Fibroblast of skin of abdomen (primary cell): ENCODE measurements around the gene ARL2.

Experiments
- DNase-seq: peaks from one replicate; pipeline ENCODE4 v3.0.0-alpha.2; 2013

Gene ARL2

GRCh38 chr11:65047581-65048422 is 33.8 kb downstream of the ARL2 start:
- peak; percentile 14 for DNase-seq

- DNase-seq = no peak
Measured at GRCh38 chr11:65051398-65051858, 37.5 kb downstream of the ARL2 start.

- no peak for DNase-seq
Measured at GRCh38 chr11:65053827-65054508, 40.0 kb downstream of the ARL2 start.

GRCh38 chr11:65055538-65055937 is 41.6 kb downstream of the ARL2 start:
- DNase-seq = no peak

GRCh38 chr11:65056999-65057398 is 43.0 kb downstream of the ARL2 start:
- DNase-seq = no peak

GRCh38 chr11:65057526-65057925 is 43.6 kb downstream of the ARL2 start:
- DNase-seq = no peak

- no peak for DNase-seq
Measured at GRCh38 chr11:65058012-65058411, 44.1 kb downstream of the ARL2 start.

GRCh38 chr11:65058419-65059054 is 44.6 kb downstream of the ARL2 start, which contains the start of gene NAALADL1:
Gene NAALADL1, minus strand, starts transcription at chr11:65058553. Its CDS starts 32 bp downstream, at chr11:65058521.
- no peak for DNase-seq

GRCh38 chr11:65059523-65059922 is 45.6 kb downstream of the ARL2 start:
- no peak for DNase-seq

GRCh38 chr11:65059959-65060824 is 46.2 kb downstream of the ARL2 start:
- DNase-seq = no peak

GRCh38 chr11:65060913-65061408 is 47.0 kb downstream of the ARL2 start:
- peak; percentile 3 for DNase-seq

- DNase-seq = no peak
Measured at GRCh38 chr11:65063532-65063931, 49.6 kb downstream of the ARL2 start.

- no peak for DNase-seq
Measured at GRCh38 chr11:65064847-65065240, 50.9 kb downstream of the ARL2 start.

GRCh38 chr11:65065851-65066250 is 51.9 kb downstream of the ARL2 start:
- no peak for DNase-seq

- DNase-seq = no peak
Measured at GRCh38 chr11:65066315-65066714, 52.4 kb downstream of the ARL2 start.

- DNase-seq = no peak
Measured at GRCh38 chr11:65066805-65067291, 52.9 kb downstream of the ARL2 start.

GRCh38 chr11:65067446-65067845 is 53.5 kb downstream of the ARL2 start:
- no peak for DNase-seq

GRCh38 chr11:65069217-65069616 is 55.3 kb downstream of the ARL2 start:
- no peak for DNase-seq
